ENCODE data around the gene FAM136A. TPM values are rescaled to one million over a fixed set of nuclear protein-coding genes. Genes with fewer than 3 reads are reported as not detected.
"Not testable (repeated sequence)": the region's sequence is repeated elsewhere in the genome, so short reads cannot be mapped to it uniquely, and the experiment has no call there.

The FAM136A gene
- total and polyA plus RNA-seq, 3 experiments from 2014 or later = 41.3 to 102 (median 99.4) TPM

- DNase-seq = no peak
- ChIA-PET CTCF (interaction anchor here (1.0 to 2.2 kb wide), 4 partner anchors 10 to 18 kb away, joined by 3 to 10 read pairs (median 4); partner anchors contain the start of genes FAM136A and SNRPG), POLR2A (interaction anchor here (0.6 to 1.5 kb wide), 2 partner anchors 10 to 14 kb away, joined by 3 to 8 read pairs; partner anchors contain the start of gene SNRPG)
- H3K9me3 Mint-ChIP-seq = no peaks in the 10 kb centered on the region
- no peak overlapping the region for H3K4me3 ChIP-seq (ENCODE audit: low read length)
- H3K4me1 ChIP-seq (ENCODE audit: insufficient read depth, low read length) = peaks cover 4% of the 10 kb centered on the region
- H3K27ac ChIP-seq (ENCODE audit: low read depth, low read length) = no peak overlapping the region
- H3K36me3 ChIP-seq (ENCODE audit: insufficient read depth, low read length) = peaks cover 43% of the 10 kb centered on the region
- H3K27me3 ChIP-seq (ENCODE audit: insufficient read depth, low read length, poor library complexity, severe bottlenecking) = no peaks in the 10 kb centered on the region
- no peaks in the 10 kb centered on the region for H3K27me3 Mint-ChIP-seq
- no peak overlapping the region for H3K4me3 Mint-ChIP-seq
- H3K27ac Mint-ChIP-seq = peak overlapping the region in 5 of 8 donors; percentile 0 to 68 (median 37)
- peaks cover 0 to 89% (median 36%) of the 10 kb centered on the region in 3 donors for H3K36me3 Mint-ChIP-seq
- peaks cover 32 to 63% (median 52%) of the 10 kb centered on the region in 3 donors for H3K4me1 Mint-ChIP-seq
- H3K9me3 ChIP-seq (ENCODE audit: low read length) = no peaks in the 10 kb centered on the region
Measured at GRCh38 chr2:70283500-70284191, 18.2 kb downstream of the FAM136A start.

- Mint-ChIP-seq H3K27ac (peak overlapping the region in 5 of 8 donors; percentile 1 to 66 (median 48)), H3K4me1 (peaks cover 30 to 57% (median 46%) of the 10 kb centered on the region in 3 donors), H3K9me3 (no peaks in the 10 kb centered on the region), H3K27me3 (no peaks in the 10 kb centered on the region), H3K36me3 (peaks cover 0 to 88% (median 32%) of the 10 kb centered on the region in 3 donors), H3K4me3 (no peak overlapping the region)
- Histone ChIP-seq H3K27me3 (ENCODE audit: insufficient read depth, low read length, poor library complexity, severe bottlenecking) (no peaks in the 10 kb centered on the region), H3K9me3 (ENCODE audit: low read length) (no peaks in the 10 kb centered on the region), H3K4me1 (ENCODE audit: insufficient read depth, low read length) (peaks cover 4% of the 10 kb centered on the region), H3K4me3 (ENCODE audit: low read length) (no peak overlapping the region), H3K36me3 (ENCODE audit: insufficient read depth, low read length) (peaks cover 42% of the 10 kb centered on the region), H3K27ac (ENCODE audit: low read depth, low read length) (no peak overlapping the region)
- ChIA-PET CTCF (no interaction called here), POLR2A (interaction anchor here (0.7 kb wide), 1 partner anchor 169 kb away, joined by 3 read pairs; no protein-coding TSS in a partner anchor)
- DNase-seq = no peak
Measured at GRCh38 chr2:70282439-70282838, 19.4 kb downstream of the FAM136A start.

DNA sequence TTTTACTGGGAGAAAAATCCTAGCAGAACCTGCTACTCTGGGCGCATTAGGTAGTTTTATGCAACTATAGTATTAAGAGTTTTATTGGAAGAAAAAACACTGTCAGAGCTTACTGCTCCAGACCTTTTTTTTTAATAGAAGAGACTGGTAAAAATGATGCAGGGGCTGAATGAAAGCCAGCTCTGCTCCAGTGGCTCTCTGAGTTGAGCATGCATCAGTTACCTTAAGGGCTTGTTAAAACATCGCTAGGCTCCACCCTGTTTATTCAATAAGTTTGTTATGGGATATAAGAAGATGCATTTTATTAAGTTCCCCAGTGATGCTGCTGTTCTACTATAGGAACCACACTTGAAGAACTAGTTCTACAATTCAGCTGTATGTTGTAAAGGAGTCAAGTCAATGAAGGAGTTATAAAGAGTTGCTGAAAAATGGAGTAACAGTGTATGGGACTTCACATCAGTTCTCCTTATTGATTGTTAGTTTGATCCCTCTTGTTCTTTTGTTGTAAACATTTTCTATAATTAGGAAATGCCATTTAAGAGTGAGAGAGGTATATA is 21.5 kb downstream of the FAM136A start:
- Mint-ChIP-seq H3K27ac (peak overlapping the region in 3 of 8 donors; percentile 2 to 46 (median 35)), H3K36me3 (peaks cover 0 to 85% (median 24%) of the 10 kb centered on the region in 3 donors), H3K4me3 (no peak overlapping the region), H3K9me3 (no peaks in the 10 kb centered on the region), H3K4me1 (peaks cover 20 to 36% (median 26%) of the 10 kb centered on the region in 3 donors), H3K27me3 (no peaks in the 10 kb centered on the region)
- DNase-seq = no peak
- Histone ChIP-seq H3K4me1 (ENCODE audit: insufficient read depth, low read length) (peaks cover 4% of the 10 kb centered on the region), H3K9me3 (ENCODE audit: low read length) (no peaks in the 10 kb centered on the region), H3K27me3 (ENCODE audit: insufficient read depth, low read length, poor library complexity, severe bottlenecking) (no peaks in the 10 kb centered on the region), H3K36me3 (ENCODE audit: insufficient read depth, low read length) (peaks cover 45% of the 10 kb centered on the region), H3K27ac (ENCODE audit: low read depth, low read length) (no peak overlapping the region), H3K4me3 (ENCODE audit: low read length) (no peak overlapping the region)
- ChIA-PET POLR2A (no interaction called here), CTCF (no interaction called here)

DNA sequence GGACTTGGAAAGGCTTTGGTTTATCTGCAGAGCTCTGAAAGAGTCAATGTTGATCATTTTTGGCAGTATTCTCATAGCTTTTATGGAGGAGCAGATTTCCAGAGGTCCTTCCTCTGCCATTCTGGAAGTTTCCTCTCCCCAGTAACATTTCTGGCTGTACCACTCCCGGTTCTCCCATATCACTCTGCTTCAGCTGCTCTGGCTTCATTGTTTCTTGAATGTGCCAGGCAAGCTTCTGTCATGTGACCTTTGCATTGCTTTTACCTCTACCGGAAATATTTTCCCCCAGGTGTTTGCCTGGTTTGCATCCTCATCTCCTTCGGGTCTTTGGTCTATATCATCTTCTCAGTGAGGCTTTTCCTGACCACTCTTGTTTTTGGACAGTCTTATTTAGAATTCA is 31.5 kb downstream of the FAM136A start:
- Histone ChIP-seq H3K4me1 (ENCODE audit: insufficient read depth, low read length) (no peaks in the 10 kb centered on the region), H3K9me3 (ENCODE audit: low read length) (no peaks in the 10 kb centered on the region), H3K4me3 (ENCODE audit: low read length) (no peak overlapping the region), H3K36me3 (ENCODE audit: insufficient read depth, low read length) (peaks cover 14% of the 10 kb centered on the region), H3K27me3 (ENCODE audit: insufficient read depth, low read length, poor library complexity, severe bottlenecking) (no peaks in the 10 kb centered on the region), H3K27ac (ENCODE audit: low read depth, low read length) (no peak overlapping the region)
- no peaks in the 10 kb centered on the region for H3K27me3 Mint-ChIP-seq
- no peak overlapping the region for H3K27ac Mint-ChIP-seq
- CTCF ChIA-PET = interaction anchor here (1.2 to 1.4 kb wide), 2 partner anchors 13 to 356 kb away, joined by 3 read pairs; partner anchors contain the start of gene MXD1
- peaks cover 12 to 20% (median 20%) of the 10 kb centered on the region in 3 donors for H3K4me1 Mint-ChIP-seq
- POLR2A ChIA-PET = interaction anchor here (0.6 kb wide), 1 partner anchor 72 kb away, joined by 3 read pairs; no protein-coding TSS in a partner anchor
- no peak for DNase-seq
- no peak overlapping the region for H3K4me3 Mint-ChIP-seq
- no peaks in the 10 kb centered on the region for H3K9me3 Mint-ChIP-seq
- peaks cover 10 to 43% (median 25%) of the 10 kb centered on the region in 3 donors for H3K36me3 Mint-ChIP-seq

- H3K36me3 Mint-ChIP-seq = peaks cover 10 to 42% (median 19%) of the 10 kb centered on the region in 3 donors
- not testable (repeated sequence) for H3K27ac ChIP-seq (ENCODE audit: low read depth, low read length); H3K27me3 ChIP-seq (ENCODE audit: insufficient read depth, low read length, poor library complexity, severe bottlenecking); H3K27me3 Mint-ChIP-seq; DNase-seq; H3K9me3 Mint-ChIP-seq; H3K9me3 ChIP-seq (ENCODE audit: low read length); H3K27ac Mint-ChIP-seq; H3K4me1 ChIP-seq (ENCODE audit: insufficient read depth, low read length); H3K4me3 Mint-ChIP-seq; H3K36me3 ChIP-seq (ENCODE audit: insufficient read depth, low read length); H3K4me3 ChIP-seq (ENCODE audit: low read length)
- ChIA-PET CTCF (interaction anchor here (1.4 kb wide), 1 partner anchor 14 kb away, joined by 3 read pairs; no protein-coding TSS in a partner anchor), POLR2A (interaction anchor here (0.6 kb wide), 1 partner anchor 15 kb away, joined by 3 read pairs; no protein-coding TSS in a partner anchor)
- H3K4me1 Mint-ChIP-seq = peaks cover 11 to 21% (median 20%) of the 10 kb centered on the region in 3 donors
Measured at GRCh38 chr2:70269422-70270302, 32.2 kb downstream of the FAM136A start.

DNA sequence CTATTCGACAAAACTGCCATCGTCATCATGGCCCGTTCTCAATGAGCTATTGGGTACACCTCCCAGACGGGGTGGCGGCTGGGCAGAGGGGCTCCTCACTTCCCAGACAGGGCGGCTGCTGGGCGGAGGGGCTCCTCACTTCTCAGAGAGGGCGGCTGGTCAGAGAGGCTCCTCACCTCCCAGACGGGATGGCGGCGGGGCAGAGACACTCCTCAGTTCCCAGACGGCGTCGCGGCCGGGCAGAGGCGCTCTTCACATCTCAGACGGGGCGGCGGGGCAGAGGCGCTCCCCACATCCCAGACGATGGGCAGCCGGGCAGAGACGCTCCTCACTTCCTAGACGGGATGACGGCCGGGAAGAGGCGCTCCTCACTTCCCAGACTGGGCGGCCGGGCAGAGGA is 34.9 kb downstream of the FAM136A start:
- not testable (repeated sequence) for H3K4me3 Mint-ChIP-seq

GRCh38 chr2:70261501-70261900 is 40.4 kb downstream of the FAM136A start:
- POLR2A ChIA-PET = interaction anchor here (0.6 kb wide), 1 partner anchor 70 kb away, joined by 3 read pairs; no protein-coding TSS in a partner anchor
- no peak for DNase-seq
- H3K27ac ChIP-seq (ENCODE audit: low read depth, low read length) = no peak overlapping the region
- CTCF ChIA-PET = no interaction called here
- no peak overlapping the region for H3K4me3 ChIP-seq (ENCODE audit: low read length)
- peaks cover 17% of the 10 kb centered on the region for H3K4me1 ChIP-seq (ENCODE audit: insufficient read depth, low read length)
- H3K27ac Mint-ChIP-seq = peak overlapping the region in 3 of 8 donors; percentile 20 to 51 (median 39)
- H3K9me3 ChIP-seq (ENCODE audit: low read length) = no peaks in the 10 kb centered on the region
- peaks cover 6 to 63% (median 19%) of the 10 kb centered on the region in 3 donors for H3K36me3 Mint-ChIP-seq
- H3K36me3 ChIP-seq (ENCODE audit: insufficient read depth, low read length) = peaks cover 10% of the 10 kb centered on the region
- peaks cover 33 to 59% (median 49%) of the 10 kb centered on the region in 3 donors for H3K4me1 Mint-ChIP-seq
- H3K27me3 ChIP-seq (ENCODE audit: insufficient read depth, low read length, poor library complexity, severe bottlenecking) = no peaks in the 10 kb centered on the region
- peak overlapping the region in 1 of 7 donors; percentile 86 for H3K4me3 Mint-ChIP-seq
- no peaks in the 10 kb centered on the region for H3K9me3 Mint-ChIP-seq
- no peaks in the 10 kb centered on the region for H3K27me3 Mint-ChIP-seq

More for the DNA sequence above, 34.9 kb downstream of the FAM136A start:
- Mint-ChIP-seq H3K36me3 (peaks cover 10 to 52% (median 18%) of the 10 kb centered on the region in 3 donors), H3K4me1 (peaks cover 7 to 23% (median 15%) of the 10 kb centered on the region in 3 donors)
- H3K27ac Mint-ChIP-seq; CTCF ChIA-PET; H3K4me1 ChIP-seq (ENCODE audit: insufficient read depth, low read length); POLR2A ChIA-PET; H3K9me3 Mint-ChIP-seq; H3K4me3 ChIP-seq (ENCODE audit: low read length); H3K27me3 Mint-ChIP-seq; H3K36me3 ChIP-seq (ENCODE audit: insufficient read depth, low read length); H3K9me3 ChIP-seq (ENCODE audit: low read length); DNase-seq; H3K27me3 ChIP-seq (ENCODE audit: insufficient read depth, low read length, poor library complexity, severe bottlenecking); H3K27ac ChIP-seq (ENCODE audit: low read depth, low read length): not testable (repeated sequence)
